ENCODE data around the gene FANCB. TPM values are rescaled to one million over a fixed set of nuclear protein-coding genes. Genes with fewer than 3 reads are reported as not detected.

The FANCB gene
- total RNA-seq, 1 donor from 2014 or later, result 0.74 TPM

DNA sequence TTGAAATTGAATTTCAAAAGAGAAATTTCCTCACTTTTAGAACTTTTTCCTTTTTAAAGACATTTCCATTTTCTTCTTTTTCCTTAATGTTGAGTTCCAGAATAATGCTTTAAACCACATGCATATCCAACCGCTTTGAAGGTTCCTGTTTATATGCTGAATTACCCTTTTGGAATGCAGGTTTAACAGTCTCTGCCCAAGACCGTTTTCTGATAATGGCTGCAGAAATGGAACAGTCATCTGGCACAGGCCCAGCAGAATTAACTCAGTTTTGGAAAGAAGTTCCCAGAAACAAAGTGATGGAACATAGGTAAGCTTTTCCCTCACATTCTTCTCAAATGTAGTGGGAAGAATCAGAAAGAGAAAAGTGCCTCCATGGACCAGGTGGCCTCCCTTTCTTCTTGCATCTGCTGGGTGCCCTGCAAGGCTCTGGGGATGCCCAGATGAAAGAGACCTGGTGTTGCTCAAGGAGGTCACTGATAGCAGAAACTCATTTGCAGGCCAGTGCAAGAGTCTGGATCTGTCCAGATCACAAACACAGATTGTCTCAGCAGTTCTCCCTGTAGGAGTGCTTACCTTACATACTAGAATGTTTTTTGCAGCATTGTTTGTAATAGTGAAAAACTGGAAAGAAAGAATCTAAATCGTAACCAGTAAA, 43.3 kb upstream of the FANCB start:
- Histone ChIP-seq H3K36me3 (no peaks in the 10 kb centered on the region), H3K4me3 (no peak overlapping the region), H3K27ac (no peak overlapping the region), H3K4me1 (no peaks in the 10 kb centered on the region), H3K9me3 (no peaks in the 10 kb centered on the region), H3K27me3 (no peaks in the 10 kb centered on the region)
- DNase-seq (ENCODE audit: extremely low spot score in 2 of 2), result no peak
- intact Hi-C loops (cut with DNase I), result no loop called here
- TF ChIP-seq POLR2A (IDR thresholded peaks at IDR 0.05) (no peak), POLR2AphosphoS5 (IDR thresholded peaks at IDR 0.05; ENCODE audit: insufficient read depth in 1 of 2, low read depth in 1 of 2) (no peak)
- TF ChIP-seq, protein P1, sequence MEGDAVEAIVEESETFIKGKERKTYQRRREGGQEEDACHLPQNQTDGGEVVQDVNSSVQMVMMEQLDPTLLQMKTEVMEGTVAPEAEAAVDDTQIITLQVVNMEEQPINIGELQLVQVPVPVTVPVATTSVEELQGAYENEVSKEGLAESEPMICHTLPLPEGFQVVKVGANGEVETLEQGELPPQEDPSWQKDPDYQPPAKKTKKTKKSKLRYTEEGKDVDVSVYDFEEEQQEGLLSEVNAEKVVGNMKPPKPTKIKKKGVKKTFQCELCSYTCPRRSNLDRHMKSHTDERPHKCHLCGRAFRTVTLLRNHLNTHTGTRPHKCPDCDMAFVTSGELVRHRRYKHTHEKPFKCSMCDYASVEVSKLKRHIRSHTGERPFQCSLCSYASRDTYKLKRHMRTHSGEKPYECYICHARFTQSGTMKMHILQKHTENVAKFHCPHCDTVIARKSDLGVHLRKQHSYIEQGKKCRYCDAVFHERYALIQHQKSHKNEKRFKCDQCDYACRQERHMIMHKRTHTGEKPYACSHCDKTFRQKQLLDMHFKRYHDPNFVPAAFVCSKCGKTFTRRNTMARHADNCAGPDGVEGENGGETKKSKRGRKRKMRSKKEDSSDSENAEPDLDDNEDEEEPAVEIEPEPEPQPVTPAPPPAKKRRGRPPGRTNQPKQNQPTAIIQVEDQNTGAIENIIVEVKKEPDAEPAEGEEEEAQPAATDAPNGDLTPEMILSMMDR (IDR thresholded peaks at IDR 0.05), result no peak

DNA sequence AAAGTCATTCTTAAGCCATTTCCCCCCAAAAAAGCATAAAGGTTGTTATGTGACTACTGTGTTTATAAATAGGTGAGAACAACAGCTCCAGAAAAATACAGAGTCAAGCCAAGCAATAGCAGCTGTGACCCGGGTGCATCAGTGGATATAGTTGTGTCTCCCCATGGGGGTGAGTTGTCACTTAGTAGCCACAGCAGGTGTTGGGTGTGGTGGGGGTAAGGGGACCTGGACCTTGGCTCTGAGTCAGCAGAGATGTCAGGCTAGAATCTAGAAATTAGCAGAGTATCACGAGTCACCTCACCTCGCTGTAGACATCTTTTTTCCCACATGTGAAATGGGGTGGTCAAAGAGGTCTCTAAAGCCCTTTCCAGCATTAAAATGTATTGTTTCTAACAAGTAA, 42.7 kb upstream of the FANCB start:
- intact Hi-C loops (cut with DNase I), result no loop called here
- TF ChIP-seq POLR2A (IDR thresholded peaks at IDR 0.05) (no peak), POLR2AphosphoS5 (IDR thresholded peaks at IDR 0.05; ENCODE audit: insufficient read depth in 1 of 2, low read depth in 1 of 2) (no peak)
- TF ChIP-seq, protein P1 (IDR thresholded peaks at IDR 0.05), result no peak

GRCh38 chrX:14913241-14913640, 40.4 kb upstream of the FANCB start:
- Histone ChIP-seq H3K9me3 (no peaks in the 10 kb centered on the region), H3K27me3 (no peaks in the 10 kb centered on the region), H3K36me3 (no peaks in the 10 kb centered on the region), H3K4me3 (no peak overlapping the region), H3K4me1 (no peaks in the 10 kb centered on the region), H3K27ac (no peak overlapping the region)
- TF ChIP-seq, protein P1 (IDR thresholded peaks at IDR 0.05), result no peak
- TF ChIP-seq POLR2A (IDR thresholded peaks at IDR 0.05) (no peak), POLR2AphosphoS5 (IDR thresholded peaks at IDR 0.05; ENCODE audit: insufficient read depth in 1 of 2, low read depth in 1 of 2) (no peak)
- intact Hi-C loops (cut with DNase I), result no loop called here
- DNase-seq (ENCODE audit: extremely low spot score in 2 of 2), result no peak

More for the DNA sequence above, 42.7 kb upstream of the FANCB start:
- no peaks in the 10 kb centered on the region for H3K9me3 ChIP-seq
- H3K27me3 ChIP-seq, result no peaks in the 10 kb centered on the region
- no peak for DNase-seq (ENCODE audit: extremely low spot score in 2 of 2)
- no peaks in the 10 kb centered on the region for H3K4me1 ChIP-seq
- H3K36me3 ChIP-seq, result no peaks in the 10 kb centered on the region
- H3K4me3 ChIP-seq, result no peak overlapping the region
- no peak overlapping the region for H3K27ac ChIP-seq

- no peak for TF ChIP-seq POLR2A (IDR thresholded peaks at IDR 0.05)
- TF ChIP-seq POLR2AphosphoS5 (IDR thresholded peaks at IDR 0.05; ENCODE audit: insufficient read depth in 1 of 2, low read depth in 1 of 2), result no peak
- TF ChIP-seq, protein P1 (IDR thresholded peaks at IDR 0.05), result no peak
- no peak for DNase-seq (ENCODE audit: extremely low spot score in 2 of 2)
These were observed 31.0 kb upstream of the FANCB start for GRCh38 chrX:14903891-14904290.

DNA sequence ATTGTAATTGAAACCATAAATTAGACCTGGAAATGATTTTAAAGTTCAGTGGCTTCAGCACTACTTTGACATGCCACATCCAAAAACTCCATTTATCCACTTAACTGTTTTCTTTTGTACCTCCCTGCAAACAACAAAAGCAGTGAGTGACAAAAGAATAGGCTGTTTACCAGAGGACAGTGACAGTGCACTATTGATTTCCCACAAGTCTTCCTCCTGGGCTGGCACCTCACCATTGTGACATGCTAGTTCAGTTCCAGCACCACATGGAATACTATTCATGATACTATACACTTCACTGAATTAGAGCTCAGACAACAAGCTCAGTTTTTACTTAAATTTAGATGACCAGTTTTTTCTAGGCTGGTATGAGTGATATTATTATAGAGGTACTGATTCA, 29.7 kb upstream of the FANCB start:
- intact Hi-C loops (cut with DNase I), result no loop called here
- Histone ChIP-seq H3K27me3 (no peaks in the 10 kb centered on the region), H3K9me3 (no peaks in the 10 kb centered on the region), H3K4me3 (no peak overlapping the region), H3K36me3 (no peaks in the 10 kb centered on the region), H3K27ac (no peak overlapping the region), H3K4me1 (no peaks in the 10 kb centered on the region)
- no peak for TF ChIP-seq POLR2AphosphoS5 (IDR thresholded peaks at IDR 0.05; ENCODE audit: insufficient read depth in 1 of 2, low read depth in 1 of 2)
- TF ChIP-seq, protein P1 (IDR thresholded peaks at IDR 0.05), result no peak
- TF ChIP-seq POLR2A (IDR thresholded peaks at IDR 0.05), result no peak
- DNase-seq (ENCODE audit: extremely low spot score in 2 of 2), result no peak

More at GRCh38 chrX:14903891-14904290, 31.0 kb upstream of the FANCB start:
- Histone ChIP-seq H3K4me3 (no peak overlapping the region), H3K4me1 (no peaks in the 10 kb centered on the region), H3K36me3 (no peaks in the 10 kb centered on the region), H3K9me3 (no peaks in the 10 kb centered on the region), H3K27ac (no peak overlapping the region), H3K27me3 (no peaks in the 10 kb centered on the region)
- intact Hi-C loops (cut with DNase I), result no loop called here

Data from vagina (tissue), 2 donors.